Left cardiac atrium (tissue), 4 donors: ENCODE measurements around the gene PTPRN2. TPM values are rescaled to one million over a fixed set of nuclear protein-coding genes. Genes with fewer than 3 reads are reported as not detected.
A peak's percentile ranks its signal among the peaks of the same experiment; 100 is the strongest.
"Not testable (repeated sequence)": the region's sequence is repeated elsewhere in the genome, so short reads cannot be mapped to it uniquely, and the experiment has no call there.

ENCODE experiments used
- ATAC-seq, 2 donors: fragments of 200-7000 bp; cut with Tn5 transposase; one replicate each; pipeline ENCODE4 v1.9.1; 2020; ENCODE audit warnings: mild to moderate bottlenecking in 2 of 2, moderate library complexity in 2 of 2
- DNase-seq: peaks from one replicate; pipeline ENCODE4 v3.0.0-alpha.2; 2020
- intact Hi-C, 2 donors: fragments of 100-400 bp; cut with DNase I; formaldehyde crosslinking; loops; one replicate each; pipeline versions ENCODE4 v1.14.1 to v1.15.1; 2022 to 2023
- total RNA-seq, 2 donors: library from RNA; stranded (reverse); fragmentation: NEBNext Ultra II Directional; extraction: Animal tissue kit (Norgen Biotek cat#: 25700); gene quantifications; one replicate each; pipeline ENCODE4 v1.2.1, GENCODE V29; 2021
- donor health status: DM: no; HTN: yes; CAD: no.
- donor health status: DM: no; HTN: yes; CAD: no; lungs with severe emphysema.
- donor health status: DM: yes; HTN: yes; CAD: no.
- donor health status: Dilated cardiomyopathy.

The PTPRN2 gene
- total RNA-seq, 2 donors from 2014 or later = 1.9 to 2.3 TPM

- intact Hi-C loops = no loop called here
- DNase-seq = no peak
- ATAC-seq = no peak
Measured at GRCh38 chr7:158443014-158443687, 144.5 kb downstream of the PTPRN2 start.

- DNase-seq (no peak), ATAC-seq (no peak)
- intact Hi-C loops = no loop called here
Measured at GRCh38 chr7:158442260-158442659, 145.4 kb downstream of the PTPRN2 start.

DNA sequence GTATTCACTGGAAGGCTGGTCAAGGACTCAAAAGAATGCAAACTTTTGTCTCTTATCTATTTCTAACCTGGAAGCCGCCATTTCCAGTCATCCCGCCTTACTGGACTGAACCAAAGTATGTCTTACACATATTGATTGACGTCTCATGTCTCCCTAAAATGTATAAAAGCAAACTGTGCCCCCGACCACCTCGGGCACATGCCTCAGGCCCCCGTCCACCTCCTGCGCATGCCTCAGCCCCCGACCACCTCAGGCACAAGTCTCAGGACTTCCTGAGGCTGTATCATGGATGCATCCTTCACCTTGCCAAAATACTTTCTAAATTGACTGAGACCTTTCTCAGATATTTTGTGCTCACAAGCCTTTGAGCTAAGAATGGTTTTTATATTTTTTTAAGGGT, 148.6 kb downstream of the PTPRN2 start:
- ATAC-seq (no peak), DNase-seq (no peak)
- intact Hi-C loops = no loop called here

- DNase-seq (no peak), ATAC-seq (peak in 1 of 2 donors; percentile 28)
- intact Hi-C loops = no loop called here
Measured at GRCh38 chr7:158432369-158433341, 155.0 kb downstream of the PTPRN2 start.

DNA sequence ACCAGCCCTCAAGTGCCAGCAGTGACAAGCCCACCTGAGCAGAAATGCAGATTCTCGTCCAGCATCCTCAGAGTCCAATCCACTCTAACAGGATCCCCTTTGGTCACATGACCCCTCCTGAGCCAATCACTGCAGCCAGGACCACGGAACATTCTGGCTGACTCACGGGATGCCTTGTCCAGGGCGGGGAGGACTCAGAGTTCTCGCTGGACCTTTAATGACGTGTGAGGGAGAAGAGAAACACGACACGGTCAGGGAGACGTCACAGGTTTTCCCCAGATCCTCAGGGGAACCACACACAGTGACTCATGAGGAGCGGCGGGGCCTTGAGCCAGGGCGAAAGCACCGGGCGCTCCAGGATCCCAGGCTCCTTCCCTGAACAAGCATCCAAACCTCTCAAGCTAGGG, 155.7 kb downstream of the PTPRN2 start:
- ATAC-seq (peak; percentile 34 to 96), DNase-seq (peak; percentile 75)
- intact Hi-C loops = no loop called here

GRCh38 chr7:158431055-158431940, 156.3 kb downstream of the PTPRN2 start:
- ATAC-seq = no peak
- no peak for DNase-seq
- intact Hi-C loops = no loop called here

- ATAC-seq = no peak
- no peak for DNase-seq
- intact Hi-C loops = no loop called here
Measured at GRCh38 chr7:158430308-158431034, 157.2 kb downstream of the PTPRN2 start.

- intact Hi-C loops = no loop called here
- ATAC-seq (no peak), DNase-seq (no peak)
Measured at GRCh38 chr7:158428837-158429753, 158.5 kb downstream of the PTPRN2 start.

DNA sequence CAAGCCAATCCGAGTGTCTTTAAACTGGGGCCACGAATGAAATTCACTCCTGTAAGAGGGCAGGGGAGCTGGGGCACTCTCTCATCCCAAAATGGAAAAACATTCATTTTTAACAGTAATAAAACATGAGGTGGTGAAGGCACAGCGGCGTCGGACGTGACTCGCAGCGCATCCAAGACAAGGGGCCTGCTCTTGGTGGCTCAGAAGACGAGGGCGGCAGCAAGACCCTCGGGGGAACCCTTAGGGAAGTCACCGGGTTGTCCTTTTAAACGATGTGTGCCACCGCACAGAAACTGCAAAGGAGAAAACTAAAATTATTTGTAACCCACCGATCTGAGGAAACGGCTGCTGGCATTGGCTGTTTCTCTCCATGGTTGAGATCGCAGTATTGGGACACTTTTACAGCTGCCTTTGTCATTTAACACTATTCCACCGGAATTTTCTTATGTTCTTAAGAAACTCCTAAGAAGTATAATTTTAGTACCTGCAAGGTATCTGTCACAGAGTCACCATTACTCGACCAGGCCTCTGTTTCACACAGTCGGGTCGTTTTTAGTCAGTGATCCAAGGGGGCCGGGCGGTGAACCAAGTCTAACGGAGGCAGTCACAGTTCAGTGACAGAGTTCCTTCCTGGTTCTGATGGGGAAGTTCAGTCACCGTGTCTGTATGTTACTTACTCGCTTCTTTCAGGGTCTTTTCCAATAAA, 159.3 kb downstream of the PTPRN2 start:
- no peak for DNase-seq
- intact Hi-C loops = no loop called here

GRCh38 chr7:158425676-158426075, 161.9 kb downstream of the PTPRN2 start:
- intact Hi-C loops, DNase-seq, ATAC-seq: not testable (repeated sequence)

More for the DNA sequence above, 159.3 kb downstream of the PTPRN2 start:
- no peak for ATAC-seq

DNA sequence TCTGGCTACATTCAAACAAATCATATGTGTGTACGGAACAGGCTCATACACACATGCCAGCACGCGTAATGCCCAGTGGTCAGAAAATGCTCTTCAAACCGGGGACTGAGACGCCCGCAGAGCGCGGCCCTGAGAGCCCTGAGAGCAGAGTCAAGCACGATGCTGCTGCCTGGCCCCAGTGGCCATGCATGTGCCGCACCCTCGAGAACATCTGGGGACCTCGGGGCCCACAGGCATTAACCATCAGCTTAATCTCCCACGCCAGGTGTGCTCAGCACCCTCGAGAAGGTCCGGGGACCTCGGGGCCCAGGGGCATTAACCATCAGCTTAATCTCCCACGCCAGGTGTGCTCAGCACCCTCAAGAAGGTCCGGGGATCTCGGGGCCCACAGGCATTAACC, 163.1 kb downstream of the PTPRN2 start:
- ATAC-seq (no peak), DNase-seq (no peak)
- intact Hi-C loops = no loop called here

- intact Hi-C loops = no loop called here
- DNase-seq (no peak), ATAC-seq (no peak)
Measured at GRCh38 chr7:158424011-158424410, 163.6 kb downstream of the PTPRN2 start.

DNA sequence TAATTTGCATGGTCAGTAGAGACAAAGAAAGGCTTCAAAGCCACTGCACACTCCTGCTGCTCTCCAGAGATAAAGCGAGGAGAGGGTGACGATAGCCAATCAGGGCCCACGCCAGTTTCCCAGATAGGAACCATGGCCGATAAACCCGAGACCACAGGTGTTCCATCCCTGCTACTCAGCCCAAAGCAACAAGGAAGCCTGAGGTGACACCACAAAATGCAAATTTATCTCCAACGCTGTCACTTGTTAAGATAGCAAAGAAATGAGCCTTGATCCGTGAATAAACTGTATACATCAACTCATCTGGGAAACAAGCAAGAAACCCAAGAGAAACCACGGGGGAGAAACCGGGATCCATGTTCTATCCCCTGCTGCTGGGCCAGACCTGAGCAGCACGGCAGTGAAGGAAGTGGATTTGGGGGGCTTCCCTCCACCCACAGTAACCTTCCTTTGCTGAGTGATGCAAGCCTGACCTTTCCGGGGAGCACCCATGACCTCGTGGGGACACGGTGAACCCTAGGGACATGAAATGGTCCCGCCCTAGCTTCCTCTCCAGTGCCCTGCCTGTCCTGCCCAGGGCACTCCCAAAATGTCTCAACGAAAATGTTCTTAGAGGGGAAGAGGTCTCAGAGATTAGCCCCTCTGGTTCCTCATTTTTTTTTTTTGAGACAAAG, 164.6 kb downstream of the PTPRN2 start:
- no peak for ATAC-seq
- DNase-seq = no peak
- intact Hi-C loops = no loop called here

DNA sequence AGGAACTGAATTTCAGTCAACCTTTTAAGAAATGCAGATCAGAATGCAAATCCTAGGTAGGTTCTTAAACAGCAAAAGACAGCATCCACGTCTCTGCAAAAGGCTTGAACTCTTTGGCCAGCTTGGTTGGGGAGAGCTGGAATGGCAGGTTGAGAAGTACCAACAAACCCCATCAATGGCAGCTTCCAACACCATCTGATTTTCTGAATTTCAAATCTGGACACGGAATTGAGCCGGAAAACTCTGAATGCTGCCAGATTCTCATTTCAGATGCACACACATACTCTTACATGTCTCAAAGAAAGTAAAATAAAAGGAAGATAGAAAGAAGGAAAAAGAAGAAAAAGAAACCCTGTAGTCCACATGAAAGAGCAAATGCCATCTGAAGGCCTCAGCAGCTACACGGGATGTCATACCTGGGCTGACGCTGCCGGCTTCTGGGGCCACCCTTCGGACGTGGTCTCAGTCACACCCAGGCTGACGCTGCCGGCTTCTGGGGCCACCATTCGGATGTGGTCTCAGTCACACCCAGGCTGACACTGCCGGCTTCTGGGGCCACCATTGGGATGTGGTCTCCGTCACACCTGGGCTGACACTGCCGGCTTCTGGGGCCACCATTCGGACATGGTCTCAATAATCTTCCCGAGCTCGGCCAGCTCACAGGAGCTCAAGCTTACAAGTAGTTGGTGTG, 165.3 kb downstream of the PTPRN2 start:
- no peak for ATAC-seq
- intact Hi-C loops = no loop called here
- no peak for DNase-seq

GRCh38 chr7:158421361-158421760, 166.3 kb downstream of the PTPRN2 start:
- DNase-seq = no peak

More at GRCh38 chr7:158421361-158421760, 166.3 kb downstream of the PTPRN2 start:
- no peak for ATAC-seq
- intact Hi-C loops = no loop called here
